Hematopoietic multipotent progenitor cell treated with erythropoietin and hydrocortisone succinate and interleukin-3 and kit ligand, for 8 days (in vitro differentiated cells): ENCODE measurements around the gene CFDP1.

ENCODE experiments used
- DNase-seq: peaks from one replicate; pipeline ENCODE4 v3.0.0-alpha.2; 2015

The CFDP1 gene

GRCh38 chr16:75402159-75402820 is 31.0 kb downstream of the CFDP1 start:
- DNase-seq, result peak; percentile 25

- DNase-seq, result no peak
These were observed 31.6 kb downstream of the CFDP1 start for GRCh38 chr16:75401691-75402090.

GRCh38 chr16:75398333-75398732 is 35.0 kb downstream of the CFDP1 start:
- no peak for DNase-seq

GRCh38 chr16:75394941-75395340 is 38.4 kb downstream of the CFDP1 start:
- DNase-seq, result no peak

GRCh38 chr16:75392906-75393305 is 40.4 kb downstream of the CFDP1 start:
- no peak for DNase-seq

GRCh38 chr16:75390926-75391653 is 42.2 kb downstream of the CFDP1 start:
- DNase-seq, result no peak

- no peak for DNase-seq
These were observed 44.1 kb downstream of the CFDP1 start for GRCh38 chr16:75389096-75389690.

- no peak for DNase-seq
These were observed 45.4 kb downstream of the CFDP1 start for GRCh38 chr16:75387951-75388350.

- DNase-seq, result peak; percentile 89
These were observed 47.7 kb downstream of the CFDP1 start for GRCh38 chr16:75385507-75386152.

GRCh38 chr16:75383141-75383540 is 50.2 kb downstream of the CFDP1 start:
- no peak for DNase-seq

- no peak for DNase-seq
These were observed 50.7 kb downstream of the CFDP1 start for GRCh38 chr16:75382611-75383010.

- peak; percentile 8 for DNase-seq
These were observed 52.4 kb downstream of the CFDP1 start for GRCh38 chr16:75380870-75381269.

GRCh38 chr16:75379911-75380847 is 53.1 kb downstream of the CFDP1 start:
- peak; percentile 53 for DNase-seq

- DNase-seq, result no peak
These were observed 54.0 kb downstream of the CFDP1 start for GRCh38 chr16:75379339-75379738.

- DNase-seq, result no peak
These were observed 54.7 kb downstream of the CFDP1 start for GRCh38 chr16:75378616-75379015.

- no peak for DNase-seq
These were observed 55.4 kb downstream of the CFDP1 start for GRCh38 chr16:75377729-75378386.

GRCh38 chr16:75376475-75377161 is 56.7 kb downstream of the CFDP1 start:
- DNase-seq, result no peak

- no peak for DNase-seq
These were observed 58.9 kb downstream of the CFDP1 start for GRCh38 chr16:75374388-75374787.

- no peak for DNase-seq
These were observed 61.0 kb downstream of the CFDP1 start for GRCh38 chr16:75372236-75372856.

GRCh38 chr16:75371171-75371570 is 62.1 kb downstream of the CFDP1 start:
- DNase-seq, result no peak

GRCh38 chr16:75364286-75364791 is 69.0 kb downstream of the CFDP1 start:
- no peak for DNase-seq
